Mucosa of descending colon (tissue), 3 donors: ENCODE results near the gene KRTAP4-9. TPM values are rescaled to one million over a fixed set of nuclear protein-coding genes. Genes with fewer than 3 reads are reported as not detected.
"Not testable (repeated sequence)": the region's sequence is repeated elsewhere in the genome, so short reads cannot be mapped to it uniquely, and the experiment has no call there.

Experiments used
- ATAC-seq: fragments of 200-7000 bp; cut with Tn5 transposase; one replicate; pipeline ENCODE4 v1.9.1; 2020; ENCODE audit warnings: mild to moderate bottlenecking, moderate library complexity
- DNase-seq, 3 donors: peaks; one replicate each; pipeline ENCODE4 v3.0.0-alpha.2; 2020
- H3K36me3 ChIP-seq: fragments of 200-600 bp; one replicate; pipeline ENCODE4 v1.8.0; 2021; ENCODE audit warnings: low read depth, mild to moderate bottlenecking
- H3K4me1 ChIP-seq: fragments of 200-600 bp; one replicate; pipeline ENCODE4 v1.8.0; 2021; ENCODE audit warnings: low read depth, mild to moderate bottlenecking
- H3K4me3 ChIP-seq: fragments of 200-600 bp; one replicate; pipeline ENCODE4 v1.8.0; 2021; ENCODE audit warnings: mild to moderate bottlenecking
- H3K9me3 ChIP-seq: fragments of 200-600 bp; one replicate; pipeline ENCODE4 v1.8.0; 2021; ENCODE audit warnings: mild to moderate bottlenecking
- intact Hi-C, 2 donors: fragments of 100-400 bp; cut with DNase I in 1 of 2; cut with micrococcal nuclease in 1 of 2; formaldehyde crosslinking; loops; one replicate each; pipeline versions ENCODE4 v1.11.0 to v1.11.1; 2022; cut with DNase I, micrococcal nuclease
- total RNA-seq, 3 donors: library from RNA; stranded (reverse); fragmentation: NEBNext Ultra II Directional in 2 of 3; extraction: Animal tissue kit (Norgen Biotek cat#: 25700) in 2 of 3; gene quantifications; one replicate each; pipeline versions ENCODE4 v1.2.1 to v1.2.4, GENCODE V29; 2021 to 2023
- TF ChIP-seq, protein P1 (sequence below): fragments of 200-600 bp; IDR thresholded peaks from one replicate; pipeline ENCODE4 v1.8.0; 2022; ENCODE audit warnings: antibody characterized with exemption, mild to moderate bottlenecking
- donor health status: DM: no; HTN: no; CAD: no; lungs with moderate emphysema.
- donor health status: DM: no; HTN: no; CAD: no.
- donor health status: DM: no; HTN: yes; CAD: no.

KRTAP4-9 gene
- total RNA-seq, 3 donors from 2014 or later: not detected

DNA sequence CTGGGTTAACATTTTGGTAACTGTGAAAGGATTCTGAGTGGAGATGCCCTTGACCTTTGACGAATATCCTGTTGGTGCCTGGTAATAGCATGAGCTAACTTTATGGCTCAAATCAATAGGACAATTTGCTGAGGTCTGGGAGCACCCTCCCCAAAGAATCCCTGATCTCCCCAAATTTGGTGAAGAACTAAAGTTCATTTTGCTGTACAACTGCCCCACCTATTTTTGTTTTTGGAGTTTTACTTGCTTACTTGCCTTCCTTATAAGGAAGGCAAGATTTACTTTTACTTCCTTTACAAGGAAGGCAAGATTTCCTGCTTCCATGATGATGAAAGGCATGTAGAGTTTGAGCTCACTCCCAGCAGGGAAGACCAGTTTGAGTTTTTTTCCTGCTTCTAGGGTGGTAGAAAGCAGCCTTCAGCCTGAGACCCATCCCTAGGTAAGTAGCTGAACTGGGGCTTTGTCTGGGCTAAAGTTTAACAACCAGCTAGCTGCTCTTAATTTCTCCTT lies 2.8 kb downstream of the KRTAP4-9 start:
- intact Hi-C loops: no loop called here
- TF ChIP-seq, protein P1, sequence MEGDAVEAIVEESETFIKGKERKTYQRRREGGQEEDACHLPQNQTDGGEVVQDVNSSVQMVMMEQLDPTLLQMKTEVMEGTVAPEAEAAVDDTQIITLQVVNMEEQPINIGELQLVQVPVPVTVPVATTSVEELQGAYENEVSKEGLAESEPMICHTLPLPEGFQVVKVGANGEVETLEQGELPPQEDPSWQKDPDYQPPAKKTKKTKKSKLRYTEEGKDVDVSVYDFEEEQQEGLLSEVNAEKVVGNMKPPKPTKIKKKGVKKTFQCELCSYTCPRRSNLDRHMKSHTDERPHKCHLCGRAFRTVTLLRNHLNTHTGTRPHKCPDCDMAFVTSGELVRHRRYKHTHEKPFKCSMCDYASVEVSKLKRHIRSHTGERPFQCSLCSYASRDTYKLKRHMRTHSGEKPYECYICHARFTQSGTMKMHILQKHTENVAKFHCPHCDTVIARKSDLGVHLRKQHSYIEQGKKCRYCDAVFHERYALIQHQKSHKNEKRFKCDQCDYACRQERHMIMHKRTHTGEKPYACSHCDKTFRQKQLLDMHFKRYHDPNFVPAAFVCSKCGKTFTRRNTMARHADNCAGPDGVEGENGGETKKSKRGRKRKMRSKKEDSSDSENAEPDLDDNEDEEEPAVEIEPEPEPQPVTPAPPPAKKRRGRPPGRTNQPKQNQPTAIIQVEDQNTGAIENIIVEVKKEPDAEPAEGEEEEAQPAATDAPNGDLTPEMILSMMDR: no peak
- no peak for ATAC-seq
- DNase-seq: no peak
- no peaks in the 10 kb centered on the region for H3K4me1 ChIP-seq
- no peaks in the 10 kb centered on the region for H3K9me3 ChIP-seq
- H3K4me3 ChIP-seq: no peak overlapping the region
- no peaks in the 10 kb centered on the region for H3K36me3 ChIP-seq

DNA sequence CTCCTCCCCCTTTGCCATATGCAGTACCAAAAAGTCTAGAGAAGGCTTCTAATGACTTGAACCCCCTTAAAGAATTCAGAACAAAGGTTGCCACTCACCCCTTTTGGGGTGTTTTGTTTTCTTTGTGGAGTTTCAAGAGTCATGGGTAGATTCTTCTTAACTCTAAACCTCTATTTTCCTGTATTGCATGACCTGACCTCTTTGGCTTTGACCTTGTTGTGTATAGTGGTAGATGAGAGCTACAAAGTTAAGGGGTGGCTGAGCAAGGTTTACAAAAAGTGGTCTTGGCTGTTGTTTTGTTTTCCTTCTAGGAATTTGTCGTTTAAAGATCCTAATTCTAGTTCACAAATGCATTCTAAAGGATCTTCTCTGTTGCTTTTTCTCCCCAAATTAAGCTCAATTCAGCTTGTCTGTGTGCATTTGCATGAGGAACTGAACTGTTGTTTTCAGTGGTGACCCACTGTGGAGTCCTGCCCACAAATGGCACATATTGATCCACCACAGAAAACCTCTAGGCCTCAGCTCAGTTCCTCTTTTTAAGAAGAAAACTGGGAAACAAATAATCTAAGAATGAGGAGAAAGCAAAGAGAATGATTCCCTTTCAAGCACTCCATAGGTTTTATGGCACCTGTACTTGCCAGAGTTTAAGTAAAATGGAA lies 3.7 kb downstream of the KRTAP4-9 start:
- intact Hi-C loops, H3K9me3 ChIP-seq, H3K36me3 ChIP-seq, ATAC-seq, DNase-seq, H3K4me3 ChIP-seq, H3K4me1 ChIP-seq: not testable (repeated sequence)

DNA sequence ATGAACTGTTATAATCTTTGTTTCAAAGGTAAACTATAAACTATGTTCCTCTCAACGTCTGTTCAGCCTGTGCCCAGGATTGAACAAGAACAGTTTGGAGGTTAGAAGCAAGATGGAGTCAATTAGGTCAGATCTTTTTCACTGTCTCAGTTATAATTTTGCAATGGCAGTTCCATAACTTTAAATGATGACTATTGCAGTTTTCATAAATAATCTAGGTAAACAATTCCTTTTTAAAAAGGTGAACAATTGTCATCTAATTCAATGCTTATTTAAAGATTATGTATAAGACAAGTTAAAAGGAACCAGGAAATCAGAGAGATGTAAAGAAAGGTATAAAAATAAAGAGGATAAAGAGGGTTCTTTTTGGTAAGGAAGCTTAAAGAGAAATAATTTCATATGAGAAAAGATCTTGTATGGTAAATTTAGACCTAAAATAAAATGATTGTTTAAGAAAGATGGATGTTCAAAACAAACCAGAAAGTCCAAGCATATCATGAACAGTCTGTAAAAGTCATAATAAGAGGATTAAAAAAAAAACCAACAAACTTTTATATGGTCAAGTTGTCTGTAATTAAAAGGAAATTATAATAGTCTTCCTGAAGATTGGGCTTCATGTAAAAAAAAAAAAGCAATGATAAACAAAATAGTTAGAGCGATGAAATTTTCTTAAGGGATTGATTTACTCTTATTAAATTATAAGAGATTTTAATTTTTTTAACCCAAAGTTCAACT lies 6.1 kb downstream of the KRTAP4-9 start:
- no peak overlapping the region for H3K4me3 ChIP-seq
- TF ChIP-seq, protein P1: no peak
- no peaks in the 10 kb centered on the region for H3K4me1 ChIP-seq
- no peaks in the 10 kb centered on the region for H3K9me3 ChIP-seq
- DNase-seq: no peak
- ATAC-seq: no peak
- intact Hi-C loops: no loop called here
- no peaks in the 10 kb centered on the region for H3K36me3 ChIP-seq

DNA sequence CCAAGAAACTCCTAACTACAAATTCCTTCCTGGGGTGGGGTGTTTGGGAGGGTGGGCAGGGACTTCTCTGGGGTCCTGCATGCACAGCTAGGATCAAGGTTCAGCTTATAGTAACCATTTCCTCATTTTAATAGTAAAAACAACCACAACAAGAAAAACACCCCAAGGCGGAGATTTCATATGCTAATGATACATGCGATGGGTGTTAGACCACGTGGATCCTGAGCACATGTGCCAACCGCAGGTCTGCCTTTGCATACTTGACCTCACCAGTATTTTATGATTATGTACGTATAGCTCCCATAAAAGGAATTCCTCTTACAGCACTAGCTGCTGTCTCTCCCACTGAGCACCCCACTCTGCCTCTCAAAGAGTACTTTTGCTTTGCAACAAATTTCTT lies 11.1 kb downstream of the KRTAP4-9 start:
- intact Hi-C loops: no loop called here
- H3K36me3 ChIP-seq: no peaks in the 10 kb centered on the region
- H3K4me1 ChIP-seq: no peaks in the 10 kb centered on the region
- DNase-seq: no peak
- no peaks in the 10 kb centered on the region for H3K9me3 ChIP-seq
- peak; percentile 51 for ATAC-seq
- no peak overlapping the region for H3K4me3 ChIP-seq
- TF ChIP-seq, protein P1: no peak

DNA sequence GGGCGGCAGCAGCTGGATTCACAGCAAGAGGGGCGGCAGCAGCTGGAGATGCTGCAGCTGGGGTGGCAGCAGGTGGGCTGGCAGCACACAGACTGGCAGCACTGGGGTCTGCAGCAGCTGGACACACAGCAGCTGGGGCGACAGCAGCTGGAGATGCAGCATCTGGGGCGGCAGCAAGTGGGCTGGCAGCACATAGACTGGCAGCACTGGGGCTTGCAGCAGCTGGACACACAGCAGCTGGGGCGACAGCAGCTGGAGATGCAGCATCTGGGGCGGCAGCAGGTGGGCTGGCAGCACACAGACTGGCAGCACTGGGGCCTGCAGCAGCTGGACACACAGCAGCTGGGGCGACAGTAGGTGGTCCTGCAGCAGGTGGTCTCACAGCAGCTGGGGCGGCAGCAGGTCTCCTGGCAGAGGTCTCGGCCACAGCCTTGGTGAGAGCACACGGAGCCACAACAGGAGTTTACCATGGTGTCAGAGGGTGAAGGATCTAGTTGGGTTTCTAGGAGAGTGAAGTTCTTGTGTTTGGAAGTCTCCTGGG lies 12.7 kb downstream of the KRTAP4-9 start, which contains the start of gene KRTAP4-11:
Gene KRTAP4-11 (minus strand): TSS at position 528 of the 541 bp plus-strand sequence. CDS start 58 bp downstream, at position 470.
- DNase-seq, H3K36me3 ChIP-seq, intact Hi-C loops, H3K9me3 ChIP-seq, H3K4me3 ChIP-seq, H3K4me1 ChIP-seq, ATAC-seq: not testable (repeated sequence)

DNA sequence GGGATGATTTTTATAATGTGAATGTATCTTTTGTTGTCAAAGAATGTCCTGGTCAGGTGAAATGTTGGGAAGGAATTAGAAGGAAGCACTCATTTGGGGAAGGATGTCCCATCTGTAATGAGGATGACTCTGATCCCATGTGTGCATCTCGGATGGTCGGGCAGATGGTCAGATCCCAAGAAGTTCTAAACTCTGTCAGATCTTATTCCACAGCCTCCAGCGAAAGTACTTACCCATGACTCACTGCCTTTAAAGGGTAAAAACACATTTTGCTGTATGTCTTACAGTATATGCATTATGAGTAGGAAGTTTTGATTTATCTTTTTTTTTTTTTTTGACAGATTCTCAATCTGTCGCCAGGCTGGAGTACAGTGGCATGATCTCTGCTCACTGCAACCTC lies 13.5 kb downstream of the KRTAP4-9 start:
- TF ChIP-seq, protein P1: no peak
- intact Hi-C loops: no loop called here
- no peaks in the 10 kb centered on the region for H3K36me3 ChIP-seq
- DNase-seq: no peak
- no peaks in the 10 kb centered on the region for H3K9me3 ChIP-seq
- H3K4me3 ChIP-seq: no peak overlapping the region
- no peak for ATAC-seq
- no peaks in the 10 kb centered on the region for H3K4me1 ChIP-seq

DNA sequence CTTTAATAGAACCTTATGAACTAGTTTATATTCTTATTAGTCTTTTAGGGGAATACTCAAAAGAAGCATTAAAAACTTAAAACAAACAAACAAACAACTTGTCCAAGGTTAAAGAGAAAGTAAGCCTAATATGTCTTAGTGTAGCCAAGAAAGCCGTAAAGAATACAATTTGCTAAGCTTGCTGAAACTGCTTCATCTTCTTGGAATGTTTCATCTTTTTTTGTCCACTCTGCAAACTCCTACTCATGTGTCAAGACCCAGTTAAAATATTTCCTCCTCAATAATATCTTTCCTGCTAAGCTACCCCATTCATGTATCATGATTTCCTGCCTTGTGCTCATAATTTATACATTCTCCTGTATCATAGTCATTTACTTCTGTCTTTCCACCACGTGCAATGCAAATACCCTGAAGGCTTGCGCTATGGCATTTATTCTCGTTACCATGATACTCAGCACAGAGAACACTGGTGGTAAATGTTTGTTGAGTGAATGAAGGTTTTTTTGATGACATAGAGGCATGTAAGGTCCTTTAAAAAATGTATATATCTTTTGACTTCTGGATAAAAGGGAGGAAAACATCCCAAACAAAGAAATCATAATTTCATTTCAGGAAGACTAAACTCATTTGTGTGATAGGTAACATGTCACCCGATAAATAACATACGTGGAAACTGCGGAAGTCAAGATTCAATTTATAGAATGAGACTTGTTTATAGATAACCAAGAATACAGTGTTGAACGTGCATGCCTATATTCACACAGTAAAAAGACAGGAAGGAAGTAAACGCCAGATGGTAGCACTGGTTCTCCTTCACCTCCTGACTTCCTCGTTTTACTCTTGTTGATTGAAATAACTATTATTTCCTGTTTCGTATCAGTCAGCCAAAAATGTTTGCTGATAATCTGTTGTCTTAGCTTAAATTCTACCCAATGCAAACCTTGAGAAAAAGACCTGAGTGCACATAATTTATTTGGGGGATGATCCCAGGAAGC lies 14.8 kb downstream of the KRTAP4-9 start:
- H3K4me3 ChIP-seq, H3K36me3 ChIP-seq, H3K4me1 ChIP-seq, H3K9me3 ChIP-seq, intact Hi-C loops: not testable (repeated sequence)
- peak; percentile 44 for ATAC-seq
- DNase-seq: peak in 1 of 3 donors; percentile 5
